HEK293T (cell line): ENCODE results near the gene DBN1.

Experiments used
- CTCF ChIA-PET: fragments of 350-600 bp; formaldehyde crosslinking; extraction: SDS; loops from one replicate; lab custom pipeline; 2021; ENCODE audit warnings: antibody characterized with exemption, inconsistent platforms; lab: Yijun Ruan, JAX
- POLR2A ChIA-PET: fragments of 350-600 bp; formaldehyde crosslinking; extraction: SDS; loops from one replicate; lab custom pipeline; 2020; ENCODE audit warnings: antibody characterized with exemption, inconsistent platforms; lab: Yijun Ruan, JAX
- DNase-seq: peaks from one replicate; pipeline ENCODE4 v3.0.0; 2012; ENCODE audit warnings: mixed read lengths; ENCODE audit errors: extremely low spot score
- ARNT ChIP-seq: fragments of 450-650 bp; IDR thresholded peaks from 2 replicates; pipeline ENCODE4 v1.6.1; 2017; ENCODE audit warnings: mild to moderate bottlenecking
- BHLHE40 ChIP-seq: fragments of 450-650 bp; IDR thresholded peaks from 2 replicates; pipeline ENCODE4 v1.6.1; 2016; ENCODE audit warnings: mild to moderate bottlenecking, moderate library complexity, borderline replicate concordance
- CTBP1 ChIP-seq: fragments of 450-650 bp; IDR thresholded peaks from 2 replicates; pipeline ENCODE4 v1.6.1; 2016; ENCODE audit warnings: borderline replicate concordance
- ELF4 ChIP-seq: fragments of 450-650 bp; IDR thresholded peaks from 2 replicates; pipeline ENCODE4 v1.6.1; 2017; ENCODE audit warnings: antibody characterized with exemption
- FOXA1 ChIP-seq: fragments of 450-650 bp; IDR thresholded peaks from 2 replicates; pipeline ENCODE4 v1.6.1; 2016; ENCODE audit warnings: mild to moderate bottlenecking
- FOXK2 ChIP-seq: fragments of 450-650 bp; IDR thresholded peaks from 2 replicates; pipeline ENCODE4 v1.6.1; 2016; ENCODE audit warnings: mild to moderate bottlenecking
- FOXM1 ChIP-seq: fragments of 450-650 bp; IDR thresholded peaks from 2 replicates; pipeline ENCODE4 v1.6.1; 2017; ENCODE audit warnings: mild to moderate bottlenecking, borderline replicate concordance
- HDGF ChIP-seq: fragments of 450-650 bp; IDR thresholded peaks from 2 replicates; pipeline ENCODE4 v1.6.1; 2017; ENCODE audit warnings: antibody characterized with exemption, borderline replicate concordance
- L3MBTL2 ChIP-seq: fragments of 450-650 bp; conservative IDR thresholded peaks from 2 replicates; pipeline ENCODE4 v1.6.1; 2016; ENCODE audit warnings: mild to moderate bottlenecking
- LEF1 ChIP-seq: fragments of 450-650 bp; IDR thresholded peaks from 2 replicates; pipeline ENCODE4 v1.6.1; 2017; ENCODE audit warnings: mild to moderate bottlenecking, borderline replicate concordance
- NFRKB ChIP-seq: fragments of 450-650 bp; IDR thresholded peaks from 2 replicates; pipeline ENCODE4 v1.6.1; 2016; ENCODE audit warnings: mild to moderate bottlenecking, moderate library complexity
- SP1 ChIP-seq: fragments of 450-650 bp; IDR thresholded peaks from 2 replicates; pipeline ENCODE4 v1.6.1; 2017
- SUZ12 ChIP-seq: fragments of 450-650 bp; IDR thresholded peaks from 2 replicates; pipeline ENCODE4 v1.6.1; 2016; ENCODE audit warnings: mild to moderate bottlenecking
- TARDBP ChIP-seq: fragments of 450-650 bp; IDR thresholded peaks from 2 replicates; pipeline ENCODE4 v1.6.1; 2016
- ZNF384 ChIP-seq: fragments of 450-650 bp; IDR thresholded peaks from 2 replicates; pipeline ENCODE4 v1.6.1; 2016
- TF ChIP-seq, protein P1 (sequence below): fragments of 450-650 bp; IDR thresholded peaks from 2 replicates; pipeline ENCODE4 v1.6.1; 2016

The DBN1 gene

DNA sequence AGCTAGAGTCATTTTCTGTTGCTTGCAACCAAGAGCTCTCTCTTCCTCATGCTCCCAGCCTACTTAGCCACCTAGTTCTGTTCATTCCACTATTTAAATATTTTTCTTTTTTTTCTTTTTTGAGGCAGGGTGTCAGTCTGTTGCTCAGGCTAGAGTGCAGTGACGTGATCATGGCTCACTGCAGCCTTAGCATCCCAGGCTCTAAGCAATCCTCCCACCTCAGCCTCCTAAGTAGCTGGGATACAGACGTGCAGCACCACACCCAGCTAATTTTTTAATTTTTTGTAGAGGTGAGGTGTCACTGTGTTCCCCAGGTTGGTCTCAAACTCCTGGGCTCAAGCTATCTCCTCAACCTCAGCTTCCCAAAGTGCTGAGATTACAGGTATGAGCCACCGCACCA lies 59.0 kb downstream of the DBN1 start:
- POLR2A ChIA-PET = interaction anchor here (4.9 kb wide), 1 partner anchor 12 kb away, joined by 19 read pairs; the partner anchor contains the start of gene GRK6
- no peak for DNase-seq
- no peak for TF ChIP-seq BHLHE40
- no peak for TF ChIP-seq FOXA1
- no peak for TF ChIP-seq SP1
- TF ChIP-seq FOXM1 = no peak
- no peak for TF ChIP-seq ELF4
- TF ChIP-seq TARDBP = no peak
- TF ChIP-seq L3MBTL2 = no peak
- TF ChIP-seq HDGF = no peak
- TF ChIP-seq SUZ12 = no peak
- no peak for TF ChIP-seq FOXK2
- TF ChIP-seq, protein P1, sequence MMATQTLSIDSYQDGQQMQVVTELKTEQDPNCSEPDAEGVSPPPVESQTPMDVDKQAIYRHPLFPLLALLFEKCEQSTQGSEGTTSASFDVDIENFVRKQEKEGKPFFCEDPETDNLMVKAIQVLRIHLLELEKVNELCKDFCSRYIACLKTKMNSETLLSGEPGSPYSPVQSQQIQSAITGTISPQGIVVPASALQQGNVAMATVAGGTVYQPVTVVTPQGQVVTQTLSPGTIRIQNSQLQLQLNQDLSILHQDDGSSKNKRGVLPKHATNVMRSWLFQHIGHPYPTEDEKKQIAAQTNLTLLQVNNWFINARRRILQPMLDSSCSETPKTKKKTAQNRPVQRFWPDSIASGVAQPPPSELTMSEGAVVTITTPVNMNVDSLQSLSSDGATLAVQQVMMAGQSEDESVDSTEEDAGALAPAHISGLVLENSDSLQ = no peak
- no peak for TF ChIP-seq CTBP1
- no peak for TF ChIP-seq ARNT
- no peak for TF ChIP-seq ZNF384
- TF ChIP-seq NFRKB = no peak
- CTCF ChIA-PET = interaction anchor here (0.9 kb wide), 1 partner anchor 32 kb away, joined by 3 read pairs; no protein-coding TSS in a partner anchor

DNA sequence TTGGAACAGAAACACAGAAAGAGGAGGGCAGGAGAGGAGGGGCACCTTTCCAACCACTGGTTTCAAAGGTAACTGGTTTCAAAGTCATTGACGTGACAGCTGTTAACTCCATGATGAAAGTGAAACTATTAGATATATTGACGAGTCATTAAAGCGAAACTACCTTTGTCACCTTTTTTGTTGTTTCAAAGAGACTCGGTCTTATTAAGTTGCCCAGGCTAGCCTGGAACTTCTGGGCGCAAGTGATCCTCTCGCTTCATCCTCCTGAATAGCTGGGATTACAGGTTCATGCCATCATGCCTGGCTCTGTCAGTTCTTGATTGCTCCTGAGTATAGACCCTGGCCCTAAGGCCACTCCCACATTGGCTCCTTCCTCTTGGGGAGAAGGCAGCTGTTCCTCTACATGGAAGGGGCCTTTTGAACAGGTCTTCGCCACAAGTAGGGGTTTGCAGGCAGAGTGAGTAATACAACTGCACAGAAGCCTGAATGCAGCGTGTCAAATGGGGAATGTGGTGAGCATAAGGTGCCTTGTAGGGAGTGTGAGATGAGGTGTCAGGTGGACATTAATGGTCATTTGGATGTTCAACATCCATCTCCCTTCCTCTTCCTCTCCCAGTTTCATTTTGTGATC lies 60.7 kb downstream of the DBN1 start:
- ChIA-PET POLR2A (no interaction called here), CTCF (no interaction called here)
- no peak for DNase-seq
- no peak for TF ChIP-seq FOXA1
- no peak for TF ChIP-seq ELF4
- no peak for TF ChIP-seq FOXM1
- no peak for TF ChIP-seq ZNF384
- no peak for TF ChIP-seq SP1
- TF ChIP-seq BHLHE40 = no peak
- TF ChIP-seq LEF1 = no peak
- no peak for TF ChIP-seq FOXK2
- TF ChIP-seq L3MBTL2 = no peak

GRCh38 chr5:177410575-177410974 lies 62.9 kb downstream of the DBN1 start:
- POLR2A ChIA-PET = interaction anchor here (0.7 to 0.9 kb wide), 2 partner anchors 15 to 17 kb away, joined by 3 read pairs; no protein-coding TSS in a partner anchor
- no peak for TF ChIP-seq LEF1
- TF ChIP-seq FOXK2 = no peak
- TF ChIP-seq L3MBTL2 = no peak
- TF ChIP-seq FOXA1 = no peak
- no peak for TF ChIP-seq TARDBP
- TF ChIP-seq ELF4 = no peak
- TF ChIP-seq SP1 = no peak
- TF ChIP-seq, protein P1 = no peak
- TF ChIP-seq ZNF384 = no peak
- TF ChIP-seq ARNT = no peak
- no peak for TF ChIP-seq FOXM1
- TF ChIP-seq CTBP1 = no peak
- no peak for TF ChIP-seq SUZ12
- TF ChIP-seq NFRKB = no peak
- no peak for TF ChIP-seq HDGF
- no peak for TF ChIP-seq BHLHE40
- DNase-seq = no peak
- CTCF ChIA-PET = interaction anchor here (1.6 kb wide), 1 partner anchor 45 kb away, joined by 4 read pairs; no protein-coding TSS in a partner anchor

GRCh38 chr5:177409043-177409801 lies 64.2 kb downstream of the DBN1 start, which contains the start of gene F12:
TSS of gene F12 (minus strand) at chr5:177409564. CDS start at chr5:177409527, 37 bp downstream.
- CTCF ChIA-PET = interaction anchor here (1.2 to 1.6 kb wide), 2 partner anchors 9 to 48 kb away, joined by 3 to 5 read pairs; no protein-coding TSS in a partner anchor
- POLR2A ChIA-PET = interaction anchor here (0.7 to 3.6 kb wide), 4 partner anchors 17 to 762 kb away, joined by 3 to 30 read pairs (median 4); partner anchors contain the start of genes GRK6, PRR7 and TSPAN17
- no peak for DNase-seq
- TF ChIP-seq FOXA1 (no peak), TARDBP (no peak), SP1 (no peak), ZNF384 (no peak), SUZ12 (no peak), NFRKB (no peak), FOXK2 (no peak)
- TF ChIP-seq, protein P1 = no peak
